Measurements from ENCODE around the gene TNRC6B.

DNA sequence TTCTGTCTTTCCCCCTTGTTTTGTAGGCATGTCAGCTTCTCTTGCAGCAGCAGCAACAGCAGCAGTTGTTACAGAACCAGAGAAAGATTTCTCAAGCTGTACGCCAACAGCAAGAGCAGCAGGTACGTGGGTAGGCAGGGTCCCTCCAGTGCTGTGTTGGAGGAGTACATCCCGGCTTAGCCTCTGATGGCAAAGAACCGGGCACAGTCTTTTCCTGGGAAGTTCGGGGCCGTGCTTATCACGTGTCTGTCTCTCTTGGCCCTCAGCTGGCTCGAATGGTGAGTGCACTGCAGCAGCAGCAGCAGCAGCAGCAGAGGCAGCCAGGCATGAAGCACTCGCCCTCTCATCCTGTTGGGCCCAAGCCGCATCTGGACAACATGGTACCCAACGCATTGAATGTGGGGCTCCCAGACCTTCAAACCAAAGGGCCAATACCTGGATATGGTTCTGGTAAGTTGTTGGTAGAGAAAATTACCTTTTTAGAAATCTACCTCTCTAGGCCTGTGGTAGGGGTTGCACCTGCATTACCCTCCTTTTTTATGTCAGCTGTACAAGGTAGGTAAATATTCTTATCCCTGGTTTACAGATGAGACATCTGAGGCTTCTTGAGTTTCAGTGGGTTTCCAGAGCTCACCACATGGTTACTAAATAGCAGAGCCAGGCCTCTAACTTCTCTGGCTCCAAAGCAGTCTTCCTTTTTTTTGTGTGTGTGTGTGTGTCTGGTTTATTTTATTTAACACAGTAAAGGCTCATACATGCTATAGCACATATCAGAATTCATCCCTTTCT, 123.4 kb downstream of the TNRC6B start:
- no peak for TF ChIP-seq YY1 (IDR thresholded peaks at IDR 0.05; ENCODE audit: insufficient read depth, insufficient read length)
- no peak for TF ChIP-seq SUZ12 (IDR thresholded peaks at IDR 0.05; ENCODE audit: extremely low read depth, insufficient read depth, insufficient read length)
- no peak for TF ChIP-seq ZNF274 (IDR thresholded peaks at IDR 0.05; ENCODE audit: low read depth, low read length)
